ENCODE measurements around the gene MORC3. TPM values are rescaled to one million over a fixed set of nuclear protein-coding genes. Genes with fewer than 3 reads are reported as not detected.
A peak's percentile ranks its signal among the peaks of the same experiment; 100 is the strongest.

Gene MORC3
- total RNA-seq, 1 experiment from 2014 or later, result 19.8 TPM

DNA sequence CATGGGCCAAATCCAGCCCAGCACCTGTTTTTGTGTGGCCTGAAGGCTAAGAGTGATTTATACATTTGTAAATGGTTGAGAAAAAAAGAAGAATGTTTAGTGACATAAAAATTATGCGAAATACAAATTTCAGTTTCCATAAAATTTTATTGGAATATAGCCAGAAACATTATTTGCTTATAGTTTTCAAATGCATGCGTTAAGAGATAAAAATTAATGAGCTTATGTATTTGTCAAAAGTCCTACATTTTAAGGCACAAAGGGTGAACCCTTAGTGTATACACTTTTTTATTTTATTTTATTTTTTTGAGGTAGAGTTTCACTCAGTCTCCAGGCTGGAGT, 2.1 kb downstream of the MORC3 start:
- Histone ChIP-seq H3K36me3 (ENCODE audit: control insufficient read depth in 1 of 2, insufficient read depth in 2 of 2, low read length in 2 of 2) (no peaks in the 10 kb centered on the region; a peak in 1 of 4 replicates), H3K4me2 (ENCODE audit: low read length) (peak overlapping the region; percentile 94), H2AFZ (ENCODE audit: low read depth, low read length, poor library complexity, severe bottlenecking) (no peak overlapping the region), H3K4me1 (ENCODE audit: control insufficient read depth in 1 of 2, insufficient read depth in 2 of 2, low read length in 2 of 2) (peaks cover 15 to 36% of the 10 kb centered on the region in 2 experiments), H3K79me2 (ENCODE audit: insufficient read depth, low read length) (peaks cover 67% of the 10 kb centered on the region), H3K27me3 (ENCODE audit: insufficient read depth, low read length) (no peaks in the 10 kb centered on the region), H3K4me3 (replicated peaks in 1 of 2; ENCODE audit: low read depth in 1 of 2, low read length in 2 of 2) (peak overlapping the region in 1 of 2 experiments; percentile 77; a peak in 2 of 4 replicates), H3K9me2 (ENCODE audit: insufficient read depth) (no peaks in the 10 kb centered on the region), H3K27ac (ENCODE audit: low read depth, low read length) (peak overlapping the region; percentile 91), H3K9me3 (ENCODE audit: control insufficient read depth in 1 of 2, insufficient read depth in 1 of 2, low read depth in 1 of 2, low read length in 2 of 2) (no peaks in the 10 kb centered on the region), H4K20me1 (ENCODE audit: insufficient read depth) (no peaks in the 10 kb centered on the region), H3K9ac (ENCODE audit: low read length) (peak overlapping the region; percentile 82; the same call in 1 of the 2 replicates)
- DNase-seq (ENCODE audit: low read depth, low spot score) (no peak), ATAC-seq (no peak)
- BruUV-seq (replicated peaks), result no TSS peak
- RAD21 ChIA-PET (ENCODE audit: low non-redundant PET in 1 of 2, low total read pairs in 2 of 2, uncharacterized antibody in 2 of 2, unreplicated experiment in 2 of 2), result no interaction called here
- intact Hi-C loops (cut with micrococcal nuclease), result no loop called here
- CTCF ChIA-PET, result no interaction called here
- TF ChIP-seq CBX3 (IDR thresholded peaks at IDR 0.05; ENCODE audit: low read depth) (no peak), POLR2A (IDR thresholded peaks at IDR 0.05; ENCODE audit: borderline replicate concordance, extremely low read depth, insufficient read depth, insufficient read length) (no peak), YY1 (IDR thresholded peaks at IDR 0.05; ENCODE audit: extremely low read depth, insufficient replicate concordance, low read depth, low read length) (no peak), EZH2phosphoT487 (IDR thresholded peaks at IDR 0.05; ENCODE audit: borderline replicate concordance) (no peak), ZNF274 (IDR thresholded peaks at IDR 0.05; ENCODE audit: low read depth, low read length) (no peak), ZFX (IDR thresholded peaks at IDR 0.05) (no peak), EGR1 (IDR thresholded peaks at IDR 0.05; ENCODE audit: low read depth) (no peak), SRF (IDR thresholded peaks at IDR 0.05; ENCODE audit: low read depth) (no peak), FOSL1 (IDR thresholded peaks at IDR 0.05; ENCODE audit: low read depth) (no peak), POLR2AphosphoS5 (IDR thresholded peaks at IDR 0.05; ENCODE audit: low read depth, low read length) (no peak), JUND (IDR thresholded peaks at IDR 0.05) (no peak), ELF1 (IDR thresholded peaks at IDR 0.05; ENCODE audit: borderline replicate concordance, low read depth) (no peak), EZH2 (IDR thresholded peaks at IDR 0.05) (no peak), RAD21 (IDR thresholded peaks at IDR 0.05; ENCODE audit: low read depth) (no peak)
- TF ChIP-seq, protein P1, sequence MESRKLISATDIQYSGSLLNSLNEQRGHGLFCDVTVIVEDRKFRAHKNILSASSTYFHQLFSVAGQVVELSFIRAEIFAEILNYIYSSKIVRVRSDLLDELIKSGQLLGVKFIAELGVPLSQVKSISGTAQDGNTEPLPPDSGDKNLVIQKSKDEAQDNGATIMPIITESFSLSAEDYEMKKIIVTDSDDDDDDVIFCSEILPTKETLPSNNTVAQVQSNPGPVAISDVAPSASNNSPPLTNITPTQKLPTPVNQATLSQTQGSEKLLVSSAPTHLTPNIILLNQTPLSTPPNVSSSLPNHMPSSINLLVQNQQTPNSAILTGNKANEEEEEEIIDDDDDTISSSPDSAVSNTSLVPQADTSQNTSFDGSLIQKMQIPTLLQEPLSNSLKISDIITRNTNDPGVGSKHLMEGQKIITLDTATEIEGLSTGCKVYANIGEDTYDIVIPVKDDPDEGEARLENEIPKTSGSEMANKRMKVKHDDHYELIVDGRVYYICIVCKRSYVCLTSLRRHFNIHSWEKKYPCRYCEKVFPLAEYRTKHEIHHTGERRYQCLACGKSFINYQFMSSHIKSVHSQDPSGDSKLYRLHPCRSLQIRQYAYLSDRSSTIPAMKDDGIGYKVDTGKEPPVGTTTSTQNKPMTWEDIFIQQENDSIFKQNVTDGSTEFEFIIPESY (IDR thresholded peaks at IDR 0.05; ENCODE audit: extremely low read depth, insufficient replicate concordance, low read length), result no peak
- TF ChIP-seq, protein P2, sequence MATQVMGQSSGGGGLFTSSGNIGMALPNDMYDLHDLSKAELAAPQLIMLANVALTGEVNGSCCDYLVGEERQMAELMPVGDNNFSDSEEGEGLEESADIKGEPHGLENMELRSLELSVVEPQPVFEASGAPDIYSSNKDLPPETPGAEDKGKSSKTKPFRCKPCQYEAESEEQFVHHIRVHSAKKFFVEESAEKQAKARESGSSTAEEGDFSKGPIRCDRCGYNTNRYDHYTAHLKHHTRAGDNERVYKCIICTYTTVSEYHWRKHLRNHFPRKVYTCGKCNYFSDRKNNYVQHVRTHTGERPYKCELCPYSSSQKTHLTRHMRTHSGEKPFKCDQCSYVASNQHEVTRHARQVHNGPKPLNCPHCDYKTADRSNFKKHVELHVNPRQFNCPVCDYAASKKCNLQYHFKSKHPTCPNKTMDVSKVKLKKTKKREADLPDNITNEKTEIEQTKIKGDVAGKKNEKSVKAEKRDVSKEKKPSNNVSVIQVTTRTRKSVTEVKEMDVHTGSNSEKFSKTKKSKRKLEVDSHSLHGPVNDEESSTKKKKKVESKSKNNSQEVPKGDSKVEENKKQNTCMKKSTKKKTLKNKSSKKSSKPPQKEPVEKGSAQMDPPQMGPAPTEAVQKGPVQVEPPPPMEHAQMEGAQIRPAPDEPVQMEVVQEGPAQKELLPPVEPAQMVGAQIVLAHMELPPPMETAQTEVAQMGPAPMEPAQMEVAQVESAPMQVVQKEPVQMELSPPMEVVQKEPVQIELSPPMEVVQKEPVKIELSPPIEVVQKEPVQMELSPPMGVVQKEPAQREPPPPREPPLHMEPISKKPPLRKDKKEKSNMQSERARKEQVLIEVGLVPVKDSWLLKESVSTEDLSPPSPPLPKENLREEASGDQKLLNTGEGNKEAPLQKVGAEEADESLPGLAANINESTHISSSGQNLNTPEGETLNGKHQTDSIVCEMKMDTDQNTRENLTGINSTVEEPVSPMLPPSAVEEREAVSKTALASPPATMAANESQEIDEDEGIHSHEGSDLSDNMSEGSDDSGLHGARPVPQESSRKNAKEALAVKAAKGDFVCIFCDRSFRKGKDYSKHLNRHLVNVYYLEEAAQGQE (IDR thresholded peaks at IDR 0.05; ENCODE audit: low read depth), result no peak
- TF ChIP-seq, protein P3, sequence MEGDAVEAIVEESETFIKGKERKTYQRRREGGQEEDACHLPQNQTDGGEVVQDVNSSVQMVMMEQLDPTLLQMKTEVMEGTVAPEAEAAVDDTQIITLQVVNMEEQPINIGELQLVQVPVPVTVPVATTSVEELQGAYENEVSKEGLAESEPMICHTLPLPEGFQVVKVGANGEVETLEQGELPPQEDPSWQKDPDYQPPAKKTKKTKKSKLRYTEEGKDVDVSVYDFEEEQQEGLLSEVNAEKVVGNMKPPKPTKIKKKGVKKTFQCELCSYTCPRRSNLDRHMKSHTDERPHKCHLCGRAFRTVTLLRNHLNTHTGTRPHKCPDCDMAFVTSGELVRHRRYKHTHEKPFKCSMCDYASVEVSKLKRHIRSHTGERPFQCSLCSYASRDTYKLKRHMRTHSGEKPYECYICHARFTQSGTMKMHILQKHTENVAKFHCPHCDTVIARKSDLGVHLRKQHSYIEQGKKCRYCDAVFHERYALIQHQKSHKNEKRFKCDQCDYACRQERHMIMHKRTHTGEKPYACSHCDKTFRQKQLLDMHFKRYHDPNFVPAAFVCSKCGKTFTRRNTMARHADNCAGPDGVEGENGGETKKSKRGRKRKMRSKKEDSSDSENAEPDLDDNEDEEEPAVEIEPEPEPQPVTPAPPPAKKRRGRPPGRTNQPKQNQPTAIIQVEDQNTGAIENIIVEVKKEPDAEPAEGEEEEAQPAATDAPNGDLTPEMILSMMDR (IDR thresholded peaks at IDR 0.05 in 2 of 3, conservative IDR thresholded peaks at IDR 0.05 in 1 of 3; ENCODE audit: borderline replicate concordance in 1 of 3, insufficient read depth in 1 of 3, low read depth in 2 of 3, low read length in 2 of 3), result no peak
- POLR2A ChIA-PET, result no interaction called here

Data from HCT116 (cell line).